T-helper 1 cell treated with Interleukin-12 subunit alpha and Interleukin-12 subunit beta and Interleukin-4 antibody, amounts not matched to agents 30 μg/mL and 1 μg/mL, for 36 hours (primary cell): Measurements from ENCODE around the gene RGR.

ENCODE experiments used
- H3K27ac Mint-ChIP-seq: one replicate; pipeline ENCODE4 v1.8.0; 2021; ENCODE audit warnings: mild to moderate bottlenecking, mixed read lengths
- H3K27me3 Mint-ChIP-seq: one replicate; pipeline ENCODE4 v1.8.0; 2021; ENCODE audit warnings: low read depth, mixed read lengths
- H3K36me3 Mint-ChIP-seq: one replicate; pipeline ENCODE4 v1.8.0; 2021; ENCODE audit warnings: low read depth, mixed read lengths
- H3K4me1 Mint-ChIP-seq: one replicate; pipeline ENCODE4 v1.8.0; 2021; ENCODE audit warnings: low read depth, mixed read lengths
- H3K4me3 Mint-ChIP-seq: one replicate; pipeline ENCODE4 v1.8.0; 2021; ENCODE audit warnings: mild to moderate bottlenecking, moderate library complexity, mixed read lengths
- H3K9me3 Mint-ChIP-seq: one replicate; pipeline ENCODE4 v1.8.0; 2021; ENCODE audit warnings: mixed read lengths

Gene RGR

DNA sequence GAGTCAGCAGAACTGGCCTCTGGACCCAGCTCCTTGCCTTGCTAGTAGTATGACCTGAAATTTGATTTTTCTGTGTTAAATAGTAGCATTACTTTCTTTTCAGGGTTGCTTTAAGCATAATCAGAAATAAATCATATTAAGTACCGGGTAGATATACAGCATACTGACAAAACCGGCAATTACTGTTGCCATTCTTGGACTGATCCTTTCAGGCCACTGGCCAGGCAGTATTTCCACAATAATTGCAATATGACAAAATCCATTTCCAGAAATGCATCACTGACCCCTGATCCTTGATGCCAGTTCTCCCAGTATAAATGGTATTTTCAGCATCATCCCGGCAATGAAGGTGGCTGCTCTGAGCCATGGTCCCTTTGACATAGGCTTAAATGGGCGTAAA lies 10.4 kb upstream of the RGR start:
- Mint-ChIP-seq H3K9me3 (no peaks in the 10 kb centered on the region), H3K27ac (no peak overlapping the region), H3K36me3 (no peaks in the 10 kb centered on the region), H3K4me1 (no peaks in the 10 kb centered on the region), H3K4me3 (no peak overlapping the region), H3K27me3 (peaks cover 17% of the 10 kb centered on the region)

DNA sequence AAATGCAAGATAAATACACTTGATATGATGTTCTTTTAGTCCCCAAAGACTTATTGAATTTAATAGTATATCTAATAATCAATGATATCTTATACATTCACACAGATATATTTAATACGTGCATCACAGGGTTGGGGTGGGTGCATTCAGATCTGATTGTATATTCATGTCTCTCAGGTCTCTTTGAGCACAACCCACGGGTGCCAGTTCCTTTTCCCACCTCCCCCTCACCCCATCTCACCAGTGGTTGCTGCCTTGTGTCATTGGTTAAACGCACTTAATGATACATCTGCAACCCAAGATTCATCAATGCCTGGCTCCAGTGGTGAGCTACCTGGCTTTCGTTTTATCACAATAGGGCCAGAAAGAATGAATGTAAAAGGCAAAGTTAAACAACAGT lies 9.8 kb upstream of the RGR start:
- Mint-ChIP-seq H3K4me3 (no peak overlapping the region), H3K36me3 (no peaks in the 10 kb centered on the region), H3K27me3 (peaks cover 20% of the 10 kb centered on the region), H3K9me3 (no peaks in the 10 kb centered on the region), H3K4me1 (no peaks in the 10 kb centered on the region), H3K27ac (no peak overlapping the region)

- Mint-ChIP-seq H3K4me1 (no peaks in the 10 kb centered on the region), H3K9me3 (no peaks in the 10 kb centered on the region), H3K27ac (no peak overlapping the region), H3K27me3 (peaks cover 26% of the 10 kb centered on the region), H3K4me3 (no peak overlapping the region), H3K36me3 (no peaks in the 10 kb centered on the region)
Observed at GRCh38 chr10:84236807-84237198, 8.1 kb upstream of the RGR start.

- Mint-ChIP-seq H3K27ac (no peak overlapping the region), H3K27me3 (peaks cover 26% of the 10 kb centered on the region), H3K4me3 (no peak overlapping the region), H3K36me3 (no peaks in the 10 kb centered on the region), H3K4me1 (no peaks in the 10 kb centered on the region), H3K9me3 (no peaks in the 10 kb centered on the region)
Observed at GRCh38 chr10:84237199-84238051, 7.4 kb upstream of the RGR start.

GRCh38 chr10:84238909-84239308 lies 5.9 kb upstream of the RGR start:
- H3K4me3 Mint-ChIP-seq: no peak overlapping the region
- no peaks in the 10 kb centered on the region for H3K4me1 Mint-ChIP-seq
- H3K27me3 Mint-ChIP-seq: peaks cover 26% of the 10 kb centered on the region
- H3K27ac Mint-ChIP-seq: no peak overlapping the region
- no peaks in the 10 kb centered on the region for H3K36me3 Mint-ChIP-seq
- no peaks in the 10 kb centered on the region for H3K9me3 Mint-ChIP-seq

- no peaks in the 10 kb centered on the region for H3K36me3 Mint-ChIP-seq
- no peaks in the 10 kb centered on the region for H3K9me3 Mint-ChIP-seq
- H3K27ac Mint-ChIP-seq: no peak within 1 kb of the TSS
- H3K4me3 Mint-ChIP-seq: no peak within 1 kb of the TSS
- H3K4me1 Mint-ChIP-seq: no peaks in the 10 kb centered on the region
- H3K27me3 Mint-ChIP-seq: peaks cover 26% of the 10 kb centered on the region
Observed at GRCh38 chr10:84241185-84241790, 3.6 kb upstream of the RGR start, which contains the start of gene LRIT1. Gene LRIT1, minus strand, starts transcription at chr10:84241546. Its CDS starts 107 bp downstream, at chr10:84241439.

- Mint-ChIP-seq H3K36me3 (no peaks in the 10 kb centered on the region), H3K9me3 (no peaks in the 10 kb centered on the region), H3K27me3 (peaks cover 17% of the 10 kb centered on the region), H3K27ac (no peak overlapping the region), H3K4me3 (no peak overlapping the region), H3K4me1 (no peaks in the 10 kb centered on the region)
Observed at GRCh38 chr10:84243759-84244158, 1.1 kb upstream of the RGR start.

- no peaks in the 10 kb centered on the region for H3K4me1 Mint-ChIP-seq
- no peaks in the 10 kb centered on the region for H3K36me3 Mint-ChIP-seq
- no peak overlapping the region for H3K27ac Mint-ChIP-seq
- H3K9me3 Mint-ChIP-seq: no peaks in the 10 kb centered on the region
- peaks cover 6% of the 10 kb centered on the region for H3K27me3 Mint-ChIP-seq
- no peak overlapping the region for H3K4me3 Mint-ChIP-seq
Observed at GRCh38 chr10:84247496-84247895, 2.6 kb downstream of the RGR start.

DNA sequence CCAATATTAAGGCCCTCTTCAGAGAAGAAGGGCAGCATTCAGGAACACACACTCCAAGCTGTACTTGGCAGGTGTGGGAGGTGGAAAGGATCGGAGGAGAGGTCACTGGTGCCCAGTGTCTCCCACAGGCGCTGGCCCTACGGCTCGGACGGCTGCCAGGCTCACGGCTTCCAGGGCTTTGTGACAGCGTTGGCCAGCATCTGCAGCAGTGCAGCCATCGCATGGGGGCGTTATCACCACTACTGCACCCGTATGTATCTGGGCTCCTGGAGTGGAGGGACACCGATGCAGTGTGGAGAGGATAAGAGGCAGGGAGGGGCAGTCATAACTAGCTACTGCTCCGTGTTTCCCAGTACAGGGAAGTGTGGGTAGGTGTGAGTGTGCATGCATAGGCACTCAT lies 3.9 kb downstream of the RGR start:
- Mint-ChIP-seq H3K27ac (no peak overlapping the region), H3K27me3 (peaks cover 6% of the 10 kb centered on the region), H3K36me3 (no peaks in the 10 kb centered on the region), H3K9me3 (no peaks in the 10 kb centered on the region), H3K4me3 (no peak overlapping the region), H3K4me1 (no peaks in the 10 kb centered on the region)

GRCh38 chr10:84254552-84255478 lies 10.0 kb downstream of the RGR start:
- Mint-ChIP-seq H3K9me3 (no peaks in the 10 kb centered on the region), H3K4me3 (no peak overlapping the region), H3K36me3 (no peaks in the 10 kb centered on the region), H3K27me3 (no peaks in the 10 kb centered on the region), H3K27ac (no peak overlapping the region), H3K4me1 (no peaks in the 10 kb centered on the region)

GRCh38 chr10:84256510-84257342 lies 11.9 kb downstream of the RGR start:
- Mint-ChIP-seq H3K4me1 (no peaks in the 10 kb centered on the region), H3K9me3 (no peaks in the 10 kb centered on the region), H3K27me3 (peaks cover 6% of the 10 kb centered on the region), H3K27ac (no peak overlapping the region), H3K36me3 (no peaks in the 10 kb centered on the region), H3K4me3 (no peak overlapping the region)

DNA sequence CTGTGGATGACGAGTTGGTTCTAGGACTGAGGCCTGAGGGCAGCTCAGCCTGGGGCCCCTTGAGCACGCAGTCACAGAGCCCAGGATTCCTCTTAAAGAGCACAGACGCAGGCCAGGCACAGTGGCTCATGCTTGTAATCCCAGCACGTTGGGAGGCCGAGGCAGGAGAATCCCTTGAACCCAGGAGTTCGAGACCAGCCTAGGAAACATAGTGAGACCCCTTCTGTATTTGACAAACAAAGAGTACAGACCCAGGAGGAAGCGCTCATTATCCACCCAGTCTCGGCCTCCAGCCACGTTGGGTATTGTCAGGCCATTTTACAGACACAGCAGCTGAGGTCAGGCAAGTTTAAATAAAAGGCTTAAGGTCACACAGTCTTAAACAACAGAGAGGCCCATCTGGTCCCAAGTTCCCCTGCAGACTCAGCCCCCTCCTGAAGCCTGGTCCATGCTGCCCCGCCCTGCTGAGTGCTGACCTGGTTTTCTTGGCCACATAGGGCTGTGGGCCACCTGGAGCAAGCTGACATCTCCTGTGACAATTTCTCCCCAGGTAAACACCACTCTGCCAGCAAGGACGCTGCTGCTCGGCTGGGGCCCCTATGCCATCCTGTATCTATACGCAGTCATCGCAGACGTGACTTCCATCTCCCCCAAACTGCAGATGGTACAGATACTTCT lies 12.6 kb downstream of the RGR start:
- Mint-ChIP-seq H3K9me3 (no peaks in the 10 kb centered on the region), H3K27me3 (peaks cover 6% of the 10 kb centered on the region), H3K36me3 (no peaks in the 10 kb centered on the region), H3K4me3 (no peak overlapping the region), H3K4me1 (no peaks in the 10 kb centered on the region), H3K27ac (no peak overlapping the region)

- Mint-ChIP-seq H3K27me3 (peaks cover 11% of the 10 kb centered on the region), H3K4me1 (no peaks in the 10 kb centered on the region), H3K27ac (no peak overlapping the region), H3K9me3 (no peaks in the 10 kb centered on the region), H3K36me3 (no peaks in the 10 kb centered on the region), H3K4me3 (no peak overlapping the region)
Observed at GRCh38 chr10:84258034-84258695, 13.3 kb downstream of the RGR start.
